DOHH2 (cell line): ENCODE results near the gene RBFOX2.

ENCODE experiments used
- H3F3A ChIP-seq: fragments of 200-600 bp; sonication (generic), shearing (Covaris generic); 2 replicates; pipeline ENCODE4 v1.6.0; 2016; ENCODE audit warnings: antibody characterized with exemption, mild to moderate bottlenecking; ENCODE audit not compliant: control insufficient read depth, insufficient read depth
- H3K27ac ChIP-seq: fragments of 200-600 bp; sonication (generic); 2 replicates; pipeline ENCODE4 v1.5.1; 2014; ENCODE audit warnings: low read depth, mild to moderate bottlenecking, low read length, moderate library complexity
- H3K27me3 ChIP-seq: fragments of 200-600 bp; sonication (generic); 2 replicates; pipeline ENCODE4 v1.6.1; 2014; ENCODE audit warnings: mild to moderate bottlenecking, low read length, mixed read lengths; ENCODE audit not compliant: control insufficient read depth
- H3K36me3 ChIP-seq: fragments of 200-600 bp; sonication (generic); 2 replicates; pipeline ENCODE4 v1.6.1; 2014; ENCODE audit warnings: mild to moderate bottlenecking, low read length, moderate library complexity, mixed read lengths; ENCODE audit not compliant: control insufficient read depth
- H3K4me1 ChIP-seq: fragments of 200-600 bp; sonication (generic); 2 replicates; pipeline ENCODE4 v1.6.1; 2014; ENCODE audit warnings: mild to moderate bottlenecking, low read length, mixed read lengths; ENCODE audit not compliant: control insufficient read depth
- H3K4me2 ChIP-seq: fragments of 200-600 bp; sonication (generic); 2 replicates; pipeline ENCODE4 v1.6.0; 2014; ENCODE audit warnings: mild to moderate bottlenecking, low read length, moderate library complexity
- H3K4me3 ChIP-seq: fragments of 200-600 bp; sonication (generic); 2 replicates; pipeline ENCODE4 v1.5.1; 2014; ENCODE audit warnings: mild to moderate bottlenecking, low read length, mixed read lengths
- H3K79me2 ChIP-seq: fragments of 200-600 bp; sonication (generic); 2 replicates; pipeline ENCODE4 v1.6.1; 2014; ENCODE audit warnings: mild to moderate bottlenecking, low read length, mixed read lengths; ENCODE audit not compliant: control insufficient read depth
- H3K9me2 ChIP-seq: fragments of 200-600 bp; sonication (generic); replicated peaks from 2 replicates; pipeline ENCODE4 v1.6.1; 2014; ENCODE audit warnings: mild to moderate bottlenecking, low read length, mixed read lengths; ENCODE audit not compliant: control insufficient read depth
- H3K9me3 ChIP-seq: fragments of 200-600 bp; sonication (generic); 2 replicates; pipeline ENCODE4 v1.6.1; 2014; ENCODE audit warnings: antibody characterized with exemption, low read length, mixed read lengths; ENCODE audit not compliant: control insufficient read depth, insufficient read depth
- H4K20me1 ChIP-seq: fragments of 200-600 bp; sonication (generic); 2 replicates; pipeline ENCODE4 v1.6.0; 2014; ENCODE audit warnings: low read depth, mild to moderate bottlenecking, antibody characterized with exemption, low read length, moderate library complexity; ENCODE audit not compliant: control insufficient read depth, insufficient read depth
- EZH2phosphoT487 ChIP-seq: fragments of 200-600 bp; sonication (generic); IDR thresholded peaks from 2 replicates; pipeline ENCODE4 v1.6.1; 2017; ENCODE audit warnings: borderline replicate concordance, mild to moderate bottlenecking, antibody characterized with exemption, low read length, moderate library complexity, mixed read lengths
- TF ChIP-seq, protein P1 (sequence below): fragments of 200-600 bp; sonication (generic); IDR thresholded peaks from one replicate; pipeline ENCODE4 v1.5.1; 2014; ENCODE audit warnings: antibody characterized with exemption, mild to moderate bottlenecking, low read depth, low read length; ENCODE audit not compliant: poor library complexity, severe bottlenecking

The RBFOX2 gene

DNA sequence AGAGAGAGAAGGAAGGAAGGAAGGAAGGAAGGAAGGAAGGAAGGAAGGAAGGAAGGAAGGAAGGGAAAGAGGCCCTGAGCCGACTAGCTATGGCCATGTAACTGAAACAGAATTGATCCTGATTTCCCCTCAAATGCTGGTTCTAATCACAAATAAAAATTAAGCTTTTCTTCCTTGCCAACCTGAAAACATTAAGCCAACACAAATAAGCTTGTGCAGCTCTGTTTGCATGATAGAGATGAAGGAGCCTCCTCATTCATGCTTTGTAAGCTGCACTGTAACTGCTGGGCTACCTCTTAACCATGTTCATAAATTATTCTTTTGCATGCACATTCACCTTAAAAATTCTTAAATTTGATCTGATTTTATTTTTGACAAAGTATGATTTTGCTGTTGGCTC is 338.6 kb downstream of the RBFOX2 start:
- no peak for TF ChIP-seq EZH2phosphoT487
- TF ChIP-seq, protein P1, sequence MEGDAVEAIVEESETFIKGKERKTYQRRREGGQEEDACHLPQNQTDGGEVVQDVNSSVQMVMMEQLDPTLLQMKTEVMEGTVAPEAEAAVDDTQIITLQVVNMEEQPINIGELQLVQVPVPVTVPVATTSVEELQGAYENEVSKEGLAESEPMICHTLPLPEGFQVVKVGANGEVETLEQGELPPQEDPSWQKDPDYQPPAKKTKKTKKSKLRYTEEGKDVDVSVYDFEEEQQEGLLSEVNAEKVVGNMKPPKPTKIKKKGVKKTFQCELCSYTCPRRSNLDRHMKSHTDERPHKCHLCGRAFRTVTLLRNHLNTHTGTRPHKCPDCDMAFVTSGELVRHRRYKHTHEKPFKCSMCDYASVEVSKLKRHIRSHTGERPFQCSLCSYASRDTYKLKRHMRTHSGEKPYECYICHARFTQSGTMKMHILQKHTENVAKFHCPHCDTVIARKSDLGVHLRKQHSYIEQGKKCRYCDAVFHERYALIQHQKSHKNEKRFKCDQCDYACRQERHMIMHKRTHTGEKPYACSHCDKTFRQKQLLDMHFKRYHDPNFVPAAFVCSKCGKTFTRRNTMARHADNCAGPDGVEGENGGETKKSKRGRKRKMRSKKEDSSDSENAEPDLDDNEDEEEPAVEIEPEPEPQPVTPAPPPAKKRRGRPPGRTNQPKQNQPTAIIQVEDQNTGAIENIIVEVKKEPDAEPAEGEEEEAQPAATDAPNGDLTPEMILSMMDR = no peak
- no peaks in the 10 kb centered on the region for H3K27me3 ChIP-seq
- no peaks in the 10 kb centered on the region for H3K36me3 ChIP-seq
- no peak overlapping the region for H3K27ac ChIP-seq
- no peak overlapping the region for H3K4me2 ChIP-seq
- H3K9me3 ChIP-seq = no peaks in the 10 kb centered on the region
- H3K79me2 ChIP-seq = no peaks in the 10 kb centered on the region
- no peak overlapping the region for H3K4me3 ChIP-seq
- H3K4me1 ChIP-seq = peaks cover 30% of the 10 kb centered on the region
- peaks cover 6% of the 10 kb centered on the region; the same call in 1 of the 2 replicates for H3F3A ChIP-seq
- H4K20me1 ChIP-seq = no peaks in the 10 kb centered on the region
- H3K9me2 ChIP-seq = no peaks in the 10 kb centered on the region

DNA sequence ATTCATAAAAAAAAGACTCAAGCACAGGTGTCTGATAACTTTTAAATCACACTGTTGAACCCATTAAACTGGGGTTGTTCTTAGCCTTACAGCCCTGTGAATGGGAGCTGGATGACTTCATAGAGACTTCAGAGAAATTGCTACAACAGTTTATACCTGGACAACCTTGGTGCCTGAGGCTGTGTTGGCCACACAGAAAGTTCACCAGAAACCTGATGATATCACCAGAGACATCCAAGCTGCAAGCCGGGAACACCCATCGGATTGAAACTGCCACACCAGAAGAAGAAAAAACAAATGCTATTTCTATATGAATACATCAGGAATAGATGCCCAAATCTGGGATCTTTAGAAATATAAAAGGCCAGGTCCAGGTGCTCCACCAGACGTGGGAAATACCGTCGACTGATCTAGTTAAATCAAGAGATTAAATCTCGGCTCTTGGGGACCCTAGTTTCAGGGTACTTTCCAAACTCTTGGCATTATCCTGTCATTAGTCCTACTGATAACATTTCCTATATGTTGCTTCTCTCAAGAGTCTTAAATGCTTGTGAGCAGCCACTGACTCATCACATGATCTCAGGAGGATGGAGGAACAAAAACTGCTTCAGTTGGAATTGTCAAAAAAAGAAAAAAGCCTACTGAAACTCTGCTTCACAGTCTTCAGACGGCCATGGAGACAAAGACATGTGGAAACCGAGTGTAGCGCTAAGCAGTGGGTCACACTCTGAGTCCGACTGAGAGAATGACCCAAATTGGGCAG is 339.5 kb downstream of the RBFOX2 start:
- H3K79me2 ChIP-seq = no peaks in the 10 kb centered on the region
- no peaks in the 10 kb centered on the region for H4K20me1 ChIP-seq
- H3K4me1 ChIP-seq = peaks cover 40% of the 10 kb centered on the region
- no peak overlapping the region for H3K4me2 ChIP-seq
- no peaks in the 10 kb centered on the region for H3K9me2 ChIP-seq
- no peaks in the 10 kb centered on the region for H3K27me3 ChIP-seq
- H3K4me3 ChIP-seq = no peak overlapping the region
- H3F3A ChIP-seq = peaks cover 6% of the 10 kb centered on the region; the same call in 1 of the 2 replicates
- no peak overlapping the region for H3K27ac ChIP-seq
- no peaks in the 10 kb centered on the region for H3K9me3 ChIP-seq
- H3K36me3 ChIP-seq = no peaks in the 10 kb centered on the region
- TF ChIP-seq, protein P1 = no peak
- no peak for TF ChIP-seq EZH2phosphoT487
